ENCODE measurements around the gene MEF2D.

DNA sequence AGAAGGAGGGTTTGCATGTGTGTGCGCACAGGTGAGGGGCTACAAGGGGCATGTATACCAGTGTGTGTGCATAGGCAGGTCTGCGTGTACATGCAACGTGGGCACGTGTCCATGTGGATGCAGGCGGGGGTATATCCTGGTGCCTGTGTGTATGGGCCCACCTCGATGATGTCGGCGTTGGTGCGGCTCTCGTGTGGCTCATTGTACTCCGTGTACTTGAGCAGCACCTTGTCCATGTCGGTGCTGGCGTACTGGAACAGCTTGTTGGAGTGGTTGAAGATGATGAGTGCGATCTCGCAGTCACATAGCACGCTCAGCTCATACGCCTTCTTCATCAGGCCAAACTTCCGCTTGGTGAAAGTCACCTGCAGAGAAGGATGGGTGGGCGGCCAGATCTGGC, 18.3 kb downstream of the MEF2D start:
- TF ChIP-seq POLR2A (IDR thresholded peaks at IDR 0.05; ENCODE audit: low read depth, low read length) (no peak), TAF1 (IDR thresholded peaks at IDR 0.05; ENCODE audit: borderline replicate concordance, low read depth, low read length) (no peak), POLR2AphosphoS5 (IDR thresholded peaks at IDR 0.05; ENCODE audit: low read depth, low read length) (no peak)

All from GM12892 (cell line).